ENCODE measurements around the gene VAPB.
A peak's percentile ranks its signal among the peaks of the same experiment; 100 is the strongest.

VAPB gene

DNA sequence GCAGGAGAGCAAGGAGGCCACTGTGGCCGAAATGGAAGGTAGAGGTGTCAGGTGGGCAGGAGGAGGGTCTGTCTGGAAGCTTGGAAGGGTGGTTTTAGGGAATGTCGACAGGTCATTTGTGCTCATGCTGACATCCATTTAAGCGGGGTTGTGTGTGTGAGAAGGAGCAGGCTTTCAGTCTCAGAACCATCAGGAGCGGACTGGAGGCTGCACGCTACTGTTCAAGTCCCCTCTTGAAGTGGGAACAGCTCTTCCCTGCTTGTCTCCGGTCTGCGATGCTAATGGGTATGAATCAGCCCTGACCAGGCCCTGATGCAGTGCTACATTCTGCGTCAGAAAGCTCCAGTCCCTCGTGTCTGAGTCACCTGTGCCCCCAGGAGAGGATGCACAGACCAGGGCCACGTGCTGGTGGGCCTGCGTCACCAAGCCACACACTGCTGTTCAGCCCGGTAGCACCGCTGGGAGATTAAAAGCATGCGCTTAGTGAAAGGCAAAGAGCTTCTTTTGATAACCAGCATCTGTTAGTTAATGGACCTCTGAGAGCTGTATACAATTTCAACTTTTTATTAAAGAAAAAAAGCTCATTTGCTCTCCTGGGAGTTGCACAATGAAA, 68.2 kb downstream of the VAPB start:
- Mint-ChIP-seq H3K36me3 (ENCODE audit: low read depth) (peaks cover 39% of the 10 kb centered on the region), H3K4me1 (peaks cover 32% of the 10 kb centered on the region), H3K27me3 (ENCODE audit: low read depth, poor library complexity) (peaks cover 3% of the 10 kb centered on the region)

GRCh38 chr20:58458342-58459057, 69.5 kb downstream of the VAPB start:
- TF ChIP-seq, protein P1, sequence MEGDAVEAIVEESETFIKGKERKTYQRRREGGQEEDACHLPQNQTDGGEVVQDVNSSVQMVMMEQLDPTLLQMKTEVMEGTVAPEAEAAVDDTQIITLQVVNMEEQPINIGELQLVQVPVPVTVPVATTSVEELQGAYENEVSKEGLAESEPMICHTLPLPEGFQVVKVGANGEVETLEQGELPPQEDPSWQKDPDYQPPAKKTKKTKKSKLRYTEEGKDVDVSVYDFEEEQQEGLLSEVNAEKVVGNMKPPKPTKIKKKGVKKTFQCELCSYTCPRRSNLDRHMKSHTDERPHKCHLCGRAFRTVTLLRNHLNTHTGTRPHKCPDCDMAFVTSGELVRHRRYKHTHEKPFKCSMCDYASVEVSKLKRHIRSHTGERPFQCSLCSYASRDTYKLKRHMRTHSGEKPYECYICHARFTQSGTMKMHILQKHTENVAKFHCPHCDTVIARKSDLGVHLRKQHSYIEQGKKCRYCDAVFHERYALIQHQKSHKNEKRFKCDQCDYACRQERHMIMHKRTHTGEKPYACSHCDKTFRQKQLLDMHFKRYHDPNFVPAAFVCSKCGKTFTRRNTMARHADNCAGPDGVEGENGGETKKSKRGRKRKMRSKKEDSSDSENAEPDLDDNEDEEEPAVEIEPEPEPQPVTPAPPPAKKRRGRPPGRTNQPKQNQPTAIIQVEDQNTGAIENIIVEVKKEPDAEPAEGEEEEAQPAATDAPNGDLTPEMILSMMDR (IDR thresholded peaks at IDR 0.05): no peak

More for the DNA sequence above, 68.2 kb downstream of the VAPB start:
- peak overlapping the region; percentile 50 for H3K27ac Mint-ChIP-seq
- H3K4me3 Mint-ChIP-seq: no peak overlapping the region
- DNase-seq: no peak
- TF ChIP-seq, protein P1 (IDR thresholded peaks at IDR 0.05): no peak
- peaks cover 20% of the 10 kb centered on the region for H3K9me3 Mint-ChIP-seq

GRCh38 chr20:58459058-58459750, 70.2 kb downstream of the VAPB start:
- Mint-ChIP-seq H3K27me3 (ENCODE audit: low read depth, poor library complexity) (peaks cover 7% of the 10 kb centered on the region), H3K4me3 (no peak overlapping the region), H3K36me3 (ENCODE audit: low read depth) (peaks cover 23% of the 10 kb centered on the region), H3K9me3 (peaks cover 19% of the 10 kb centered on the region), H3K27ac (no peak overlapping the region), H3K4me1 (peaks cover 27% of the 10 kb centered on the region)
- TF ChIP-seq, protein P1 (IDR thresholded peaks at IDR 0.05): no peak
- DNase-seq: no peak

More at GRCh38 chr20:58458342-58459057, 69.5 kb downstream of the VAPB start:
- H3K36me3 Mint-ChIP-seq (ENCODE audit: low read depth): peaks cover 28% of the 10 kb centered on the region
- DNase-seq: no peak
- H3K9me3 Mint-ChIP-seq: peaks cover 24% of the 10 kb centered on the region
- peaks cover 3% of the 10 kb centered on the region for H3K27me3 Mint-ChIP-seq (ENCODE audit: low read depth, poor library complexity)
- peak overlapping the region; percentile 34 for H3K27ac Mint-ChIP-seq
- no peak overlapping the region for H3K4me3 Mint-ChIP-seq
- peaks cover 27% of the 10 kb centered on the region for H3K4me1 Mint-ChIP-seq

DNA sequence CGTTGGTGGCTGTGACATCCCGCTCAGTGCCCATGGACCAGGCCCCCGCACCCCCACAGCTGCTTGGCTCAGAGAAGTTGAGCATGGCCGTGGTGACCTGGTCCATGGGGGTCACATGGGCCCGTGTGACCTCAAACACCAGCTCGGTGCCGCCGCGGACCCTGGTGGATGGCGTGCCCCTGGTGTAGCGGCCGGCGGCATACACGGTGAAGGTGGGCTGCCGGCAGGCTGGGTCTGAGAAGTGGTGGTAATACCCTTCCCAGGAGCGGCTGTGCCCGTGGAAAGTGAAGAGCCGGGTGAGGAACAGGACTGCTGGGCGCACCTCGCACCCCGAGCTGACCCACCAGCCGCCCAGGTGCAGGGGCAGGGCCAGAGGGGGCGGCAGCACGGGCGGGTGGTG, 72.1 kb downstream of the VAPB start:
- no peak for DNase-seq
- TF ChIP-seq, protein P1 (IDR thresholded peaks at IDR 0.05): no peak
- H3K4me3 Mint-ChIP-seq: no peak overlapping the region
- H3K4me1 Mint-ChIP-seq: peaks cover 33% of the 10 kb centered on the region
- H3K9me3 Mint-ChIP-seq: peaks cover 5% of the 10 kb centered on the region
- H3K27me3 Mint-ChIP-seq (ENCODE audit: low read depth, poor library complexity): peaks cover 7% of the 10 kb centered on the region
- H3K27ac Mint-ChIP-seq: no peak overlapping the region
- peaks cover 8% of the 10 kb centered on the region for H3K36me3 Mint-ChIP-seq (ENCODE audit: low read depth)

DNA sequence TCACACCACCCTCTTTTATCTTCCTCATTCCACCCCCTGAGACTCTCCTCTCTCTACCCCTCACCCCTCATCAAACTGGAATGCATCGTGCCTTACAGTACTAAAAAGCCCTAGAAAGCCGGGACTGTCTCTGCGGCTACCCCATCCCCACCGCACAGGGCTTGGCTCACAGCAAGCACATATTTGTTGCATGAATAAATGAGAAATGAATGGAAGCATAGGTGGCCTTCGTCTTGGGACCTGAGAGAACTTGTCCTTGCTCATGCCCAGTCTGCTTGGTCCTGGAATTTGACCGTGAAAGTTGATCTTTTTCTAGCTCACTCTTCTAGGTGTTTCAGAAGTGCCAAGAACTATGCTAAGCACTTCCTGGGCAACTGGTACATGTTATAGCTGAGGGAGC, 72.9 kb downstream of the VAPB start:
- peaks cover 8% of the 10 kb centered on the region for H3K36me3 Mint-ChIP-seq (ENCODE audit: low read depth)
- peaks cover 33% of the 10 kb centered on the region for H3K4me1 Mint-ChIP-seq
- no peak overlapping the region for H3K4me3 Mint-ChIP-seq
- H3K27me3 Mint-ChIP-seq (ENCODE audit: low read depth, poor library complexity): peaks cover 7% of the 10 kb centered on the region
- no peak for DNase-seq
- H3K27ac Mint-ChIP-seq: no peak overlapping the region
- TF ChIP-seq, protein P1 (IDR thresholded peaks at IDR 0.05): no peak
- H3K9me3 Mint-ChIP-seq: peaks cover 5% of the 10 kb centered on the region
